Activated T-cell treated with anti-CD3 and anti-CD28 coated beads for 48 hours (primary cell): ENCODE measurements around the gene BRS3.
"Not testable (repeated sequence)": the region's sequence is repeated elsewhere in the genome, so short reads cannot be mapped to it uniquely, and the experiment has no call there.

Experiments used
- DNase-seq: peaks from one replicate; pipeline ENCODE4 v3.0.0-alpha.2; 2020; ENCODE audit warnings: low read depth

Gene BRS3

DNA sequence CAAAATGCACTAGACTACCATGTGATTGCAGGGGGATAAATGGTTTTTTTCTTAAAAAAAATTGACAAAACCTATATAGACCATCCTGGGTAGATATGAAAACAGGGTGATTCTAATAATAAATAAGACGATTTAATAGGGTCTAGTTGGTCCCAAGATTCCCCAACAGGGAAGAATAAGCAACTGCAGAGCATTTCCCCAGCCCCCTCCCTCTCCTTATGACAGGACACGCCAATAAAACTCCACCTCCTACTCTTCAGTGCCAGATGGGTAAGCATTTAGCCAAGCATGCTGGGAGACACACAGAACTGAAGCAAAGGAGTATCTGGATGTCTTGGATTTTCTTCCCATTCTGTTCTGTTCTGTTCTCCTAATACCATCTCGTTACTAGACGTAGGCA lies at the start of gene BRS3:
Gene BRS3 (plus strand): TSS at position 301 of the 400 bp plus-strand sequence. CDS start 168 bp downstream, outside the sequence.
- no peak for DNase-seq

DNA sequence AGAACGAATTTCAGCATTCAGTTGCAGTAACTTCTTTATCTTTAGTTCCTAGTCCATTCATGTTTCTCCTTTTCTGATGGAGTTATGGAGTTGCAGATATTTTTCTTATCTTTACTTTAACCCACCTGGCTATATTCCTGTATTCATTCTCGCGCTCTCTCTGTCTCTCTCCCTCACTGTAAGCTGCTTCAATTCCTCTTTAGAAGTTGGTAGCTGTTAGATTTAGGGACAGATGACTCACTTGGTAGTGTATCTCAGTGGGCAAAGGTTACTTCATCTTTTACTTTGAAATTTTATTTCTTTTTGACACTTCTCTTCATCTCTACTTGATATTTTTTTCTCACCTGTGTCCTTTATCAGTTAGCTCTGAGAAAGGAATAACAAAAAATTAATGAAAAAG lies 49.6 kb upstream of the BRS3 start:
- DNase-seq: no peak

DNA sequence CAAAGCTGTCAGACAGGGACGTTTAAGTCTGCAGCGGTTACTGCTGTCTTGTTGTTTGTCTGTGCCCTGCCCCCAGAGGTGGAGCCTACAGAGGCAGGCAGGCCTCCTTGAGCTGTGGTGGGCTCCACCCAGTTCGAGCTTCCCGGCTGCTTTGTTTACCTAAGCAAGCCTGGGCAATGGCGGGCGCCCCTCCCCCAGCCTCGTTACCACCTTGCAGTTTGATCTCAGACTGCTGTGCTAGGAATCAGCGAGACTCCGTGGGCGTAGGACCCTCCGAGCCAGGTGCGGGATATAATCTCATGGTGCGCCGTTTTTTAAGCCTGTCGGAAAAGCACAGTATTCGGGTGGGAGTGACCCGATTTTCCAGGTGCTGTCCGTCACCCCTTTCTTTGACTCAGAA lies 42.1 kb upstream of the BRS3 start:
- not testable (repeated sequence) for DNase-seq

DNA sequence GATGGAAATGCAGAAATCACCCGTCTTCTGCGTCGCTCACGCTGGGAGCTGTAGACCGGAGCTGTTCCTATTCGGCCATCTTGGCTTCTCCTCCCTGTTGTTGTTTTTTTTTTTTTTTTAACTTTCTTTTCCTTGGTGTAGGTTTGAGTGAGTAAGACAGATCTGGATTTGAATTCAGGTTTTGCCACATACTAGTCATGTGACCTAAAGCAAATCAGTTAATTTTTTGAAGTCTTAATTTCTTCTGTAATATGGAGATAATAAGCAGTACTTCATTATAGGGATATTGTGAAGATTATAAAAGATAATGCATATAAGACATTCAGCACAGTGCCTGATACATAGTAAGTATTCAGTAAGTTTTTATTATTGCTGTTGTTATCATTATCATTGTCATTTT lies 41.5 kb upstream of the BRS3 start:
- no peak for DNase-seq

DNA sequence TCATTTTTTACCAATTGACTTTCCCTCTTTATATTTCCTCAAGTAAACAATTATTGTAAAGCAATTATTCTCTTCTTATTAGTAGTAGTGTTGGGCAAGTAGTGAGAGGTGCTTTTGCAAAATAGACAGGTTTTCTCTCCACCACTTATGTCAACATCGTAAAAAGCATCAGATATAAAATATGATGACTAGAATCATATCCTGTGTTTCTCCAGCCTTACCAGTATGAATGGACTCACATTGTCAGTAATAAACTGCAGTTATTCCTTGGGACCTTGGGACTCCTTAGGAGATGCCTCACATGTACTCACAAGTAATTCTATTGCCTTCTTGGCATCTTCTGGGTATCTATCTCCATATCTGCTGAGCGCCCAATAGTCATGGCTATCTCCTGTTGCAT lies 40.4 kb upstream of the BRS3 start:
- no peak for DNase-seq

DNA sequence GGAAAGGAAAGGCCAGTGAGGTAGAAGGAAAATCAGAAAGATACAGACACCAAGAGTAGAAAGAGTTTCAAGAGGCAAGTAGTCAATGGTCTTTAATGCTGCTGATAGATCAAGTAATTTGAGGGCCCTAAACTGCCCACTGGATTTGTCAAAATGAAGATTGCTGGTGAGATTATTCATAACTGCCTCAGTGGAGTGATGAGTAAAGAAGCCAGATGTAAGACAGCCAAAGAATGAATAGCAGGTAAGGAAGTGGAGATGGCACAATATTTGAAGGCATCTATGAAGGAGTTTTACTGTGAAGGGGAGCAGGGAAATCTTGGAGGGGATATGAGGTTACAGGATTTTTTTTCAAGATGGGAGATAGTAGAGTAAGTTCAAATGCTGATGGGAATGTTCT lies 39.8 kb upstream of the BRS3 start:
- DNase-seq: no peak

DNA sequence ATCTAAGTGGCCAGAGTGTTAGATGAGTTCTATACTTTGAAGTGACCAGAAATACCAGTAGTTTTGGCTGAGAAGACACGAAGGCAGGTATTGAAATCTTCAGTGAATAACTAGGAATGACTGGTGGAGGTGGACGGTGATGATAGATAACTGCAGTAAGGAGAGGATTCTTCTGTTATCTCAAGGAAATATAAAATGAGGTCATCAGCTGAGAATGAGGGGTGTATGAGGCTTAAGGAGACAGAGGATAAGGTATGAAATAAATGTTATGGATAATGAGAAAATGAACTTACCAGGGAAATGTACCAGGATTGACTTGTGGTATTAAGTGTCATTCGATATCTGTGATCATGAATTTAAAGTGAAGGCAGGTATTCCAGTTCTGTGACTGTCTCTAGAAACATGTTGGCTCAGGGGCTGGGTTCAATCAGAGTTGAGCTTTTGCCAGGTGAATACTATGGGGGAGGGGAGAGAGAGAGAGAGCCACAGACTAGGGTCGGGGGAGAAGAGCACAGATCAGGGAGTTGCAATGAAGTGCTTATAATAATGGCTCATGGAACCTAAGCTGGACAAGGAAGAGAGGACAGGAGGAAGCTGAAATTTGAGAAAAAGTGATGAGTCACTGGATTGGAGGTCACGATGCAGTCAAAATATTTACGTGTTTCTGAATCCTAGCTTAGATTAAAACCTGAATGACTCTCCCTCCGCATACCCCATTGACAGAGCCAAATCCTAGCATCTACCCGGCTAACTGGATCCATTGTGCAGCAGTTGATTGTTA lies 37.5 kb upstream of the BRS3 start:
- DNase-seq: no peak

DNA sequence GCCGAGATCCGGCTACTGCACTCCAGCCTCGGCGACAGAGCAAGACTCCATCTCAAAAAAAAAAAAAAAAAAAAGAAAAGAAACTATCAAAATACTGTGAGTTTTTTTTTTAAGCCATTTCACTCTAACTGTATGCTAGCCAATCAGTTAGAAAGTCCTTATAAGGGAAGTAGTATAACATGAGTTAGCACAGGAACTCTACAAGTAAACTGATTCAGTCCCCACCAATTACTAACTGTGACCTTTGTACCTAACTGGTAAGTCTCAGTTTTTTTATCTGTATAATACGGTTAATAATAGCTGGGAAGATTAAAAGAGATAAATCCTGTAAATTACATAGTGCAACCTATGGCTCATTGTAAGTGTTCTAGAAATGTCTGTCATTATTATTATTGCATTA lies 35.1 kb upstream of the BRS3 start:
- no peak for DNase-seq

DNA sequence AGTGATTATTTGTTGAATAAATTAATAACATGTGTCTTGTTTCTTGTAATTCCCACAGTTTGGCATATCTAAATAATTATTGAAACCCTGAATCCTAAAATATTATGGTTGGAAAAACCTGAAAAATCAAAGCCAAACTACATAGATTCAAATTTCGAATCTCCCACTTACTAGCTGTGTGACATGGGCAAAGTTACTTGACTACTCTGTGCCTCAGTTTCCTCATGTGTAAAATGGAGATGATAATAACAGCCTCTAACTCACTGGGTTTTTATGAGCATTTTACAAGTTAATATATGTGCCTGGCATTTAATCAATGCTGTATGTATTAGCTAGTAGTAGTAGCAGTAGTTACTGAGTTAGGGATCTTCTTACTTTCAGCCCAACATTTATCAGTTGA lies 34.6 kb upstream of the BRS3 start:
- no peak for DNase-seq

DNA sequence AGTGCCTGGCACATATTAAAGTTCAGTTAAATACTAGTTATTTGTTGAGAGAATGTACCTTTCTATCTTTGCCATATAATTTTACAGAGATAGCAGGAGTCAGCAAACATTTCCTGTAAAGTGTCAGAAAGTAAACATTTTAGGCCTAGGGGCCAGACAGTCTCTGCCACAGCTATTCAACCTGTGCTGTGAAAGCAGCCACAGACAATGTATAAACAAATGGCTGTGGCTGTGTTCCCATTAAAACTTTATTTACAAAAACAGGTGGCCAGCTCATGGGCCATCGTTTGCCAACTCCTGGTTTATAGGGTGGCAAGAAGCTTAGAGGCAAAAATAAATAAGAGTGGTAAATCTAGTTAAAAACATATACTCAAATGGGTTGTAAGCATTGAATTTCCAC lies 34.0 kb upstream of the BRS3 start:
- no peak for DNase-seq

DNA sequence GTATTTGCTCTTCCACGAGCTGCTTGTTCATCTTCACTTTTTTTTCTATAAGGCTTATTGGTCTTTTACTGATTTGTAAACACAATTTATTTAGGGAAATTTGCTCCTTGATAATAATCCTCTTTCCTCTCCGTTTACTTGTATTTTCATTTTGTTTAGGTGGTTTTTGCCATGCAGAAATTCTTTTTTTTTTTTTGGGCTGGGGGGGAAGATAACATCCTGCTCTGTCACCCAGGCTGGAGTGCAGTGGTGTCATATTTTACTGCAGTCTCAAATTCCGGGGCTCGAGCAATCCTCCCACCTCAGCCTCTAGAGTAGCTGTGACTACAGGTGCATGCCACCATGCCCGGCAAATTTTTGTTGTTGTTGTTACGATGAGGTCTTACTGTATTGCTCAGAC lies 31.6 kb upstream of the BRS3 start:
- DNase-seq: no peak

DNA sequence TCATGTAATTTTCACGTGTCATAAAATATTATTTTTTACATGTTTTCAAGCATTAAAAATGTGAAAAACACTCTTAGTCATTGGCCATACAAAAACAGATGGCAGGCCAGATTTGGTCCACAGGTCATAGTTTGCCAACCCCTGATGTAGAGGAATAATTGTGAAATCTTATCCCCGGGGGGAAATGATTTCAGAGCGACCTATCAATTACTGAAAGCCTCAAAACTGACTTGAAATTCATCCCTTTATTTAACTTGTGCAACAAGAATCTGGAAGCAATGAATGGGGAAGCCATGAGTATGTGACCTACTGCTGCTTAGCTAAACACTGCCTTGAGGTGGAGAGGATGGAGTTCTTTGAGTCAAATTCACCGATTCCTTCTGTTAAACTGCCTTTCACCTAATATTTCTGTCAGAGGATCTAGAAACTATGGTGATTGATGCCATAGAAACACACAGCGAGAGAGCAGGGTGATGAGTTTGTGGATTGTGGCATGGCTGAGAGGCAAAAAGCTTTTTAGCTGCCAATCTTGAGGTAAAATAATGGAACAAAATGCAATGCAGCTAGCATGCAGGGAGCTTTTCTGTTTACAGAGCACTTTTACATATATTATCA lies 30.3 kb upstream of the BRS3 start:
- no peak for DNase-seq

DNA sequence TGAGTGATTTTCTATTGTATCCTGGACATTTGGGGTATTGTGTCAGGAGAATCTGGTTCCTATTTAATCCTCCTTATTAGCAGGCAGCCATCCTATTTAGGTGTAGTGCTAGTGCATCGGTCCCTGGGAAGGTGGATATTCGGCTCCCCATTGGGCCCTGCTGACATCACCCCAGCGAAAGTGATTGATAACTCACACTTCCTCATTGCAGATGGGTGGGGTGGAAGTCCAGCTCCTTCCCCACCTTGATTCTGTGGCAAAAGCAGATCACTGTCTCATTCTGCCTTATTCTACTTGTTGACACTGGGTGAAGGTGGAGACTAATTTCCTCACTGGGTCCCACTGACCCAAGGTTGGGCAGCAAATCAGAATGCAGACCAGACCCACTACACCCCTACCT lies 23.2 kb upstream of the BRS3 start:
- DNase-seq: no peak

DNA sequence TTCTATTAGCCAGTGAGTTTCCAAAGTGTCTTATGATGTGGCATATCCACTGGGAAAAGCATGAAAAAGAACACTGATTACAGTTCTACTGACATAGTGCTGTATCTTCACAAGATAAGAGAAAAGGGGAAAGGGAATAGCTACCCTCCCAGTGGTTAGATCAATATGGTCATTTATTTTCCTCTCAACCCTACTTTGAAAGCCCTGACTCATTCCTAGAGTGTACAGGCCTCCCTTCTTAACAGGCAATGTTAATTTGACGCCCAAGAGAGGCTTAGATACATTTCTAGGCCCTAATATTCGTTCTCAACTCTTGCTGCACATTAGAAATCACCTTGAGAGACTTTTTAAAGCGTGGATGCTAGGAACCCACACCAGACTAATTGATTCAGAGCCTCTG lies 20.4 kb upstream of the BRS3 start:
- no peak for DNase-seq

DNA sequence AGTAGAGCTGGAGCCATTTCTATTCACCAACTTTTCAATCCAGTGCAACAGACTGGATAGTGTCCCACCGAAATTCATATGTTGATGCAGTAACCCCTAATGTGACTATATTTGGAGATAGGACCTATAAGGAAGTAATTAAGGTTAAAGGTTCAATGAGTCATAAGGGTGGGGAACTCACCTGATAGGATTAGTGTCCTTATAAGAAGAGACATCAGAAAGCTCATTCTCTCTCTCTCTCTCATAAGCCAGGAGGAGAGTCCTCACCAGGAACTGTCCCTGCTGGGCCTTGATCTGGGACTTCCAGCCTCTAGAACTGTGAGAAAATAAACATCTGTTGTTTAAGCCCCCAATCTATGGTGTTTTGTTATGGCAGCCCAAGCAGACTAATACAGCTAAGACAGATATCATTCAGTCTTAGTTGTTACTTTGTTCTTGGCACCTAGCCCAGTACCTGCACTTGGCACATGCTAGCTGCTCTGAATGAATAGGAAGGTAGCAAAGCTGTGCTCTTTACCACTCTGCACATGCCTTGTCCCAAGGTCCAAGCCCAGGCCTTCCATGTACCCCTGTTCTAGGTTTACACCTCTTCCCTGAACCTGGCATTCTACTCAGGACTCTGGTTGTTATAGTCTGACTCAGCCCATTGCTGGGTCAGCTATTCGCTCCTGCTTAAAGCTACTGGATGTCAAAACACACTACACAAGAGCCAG lies 19.2 kb upstream of the BRS3 start:
- DNase-seq: no peak

DNA sequence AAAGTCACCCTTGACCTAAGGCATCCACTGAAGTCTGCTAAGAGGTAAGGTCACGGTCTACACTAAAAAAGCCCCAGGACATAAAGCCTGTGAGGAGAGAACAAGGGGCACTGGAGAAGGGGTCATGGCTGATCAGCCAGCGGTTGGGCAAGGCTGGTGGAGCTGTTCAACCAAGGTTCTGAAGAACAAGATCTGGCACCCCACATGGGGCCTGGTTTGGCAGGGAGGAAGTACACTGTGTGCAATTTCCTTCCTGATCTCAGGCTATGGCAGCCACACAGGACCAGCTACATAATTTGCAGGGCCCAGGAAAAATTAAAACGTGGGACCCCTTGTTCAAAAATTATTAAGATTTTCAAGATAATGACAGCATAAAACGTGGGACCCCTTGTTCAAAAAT lies 14.1 kb upstream of the BRS3 start:
- DNase-seq: no peak

DNA sequence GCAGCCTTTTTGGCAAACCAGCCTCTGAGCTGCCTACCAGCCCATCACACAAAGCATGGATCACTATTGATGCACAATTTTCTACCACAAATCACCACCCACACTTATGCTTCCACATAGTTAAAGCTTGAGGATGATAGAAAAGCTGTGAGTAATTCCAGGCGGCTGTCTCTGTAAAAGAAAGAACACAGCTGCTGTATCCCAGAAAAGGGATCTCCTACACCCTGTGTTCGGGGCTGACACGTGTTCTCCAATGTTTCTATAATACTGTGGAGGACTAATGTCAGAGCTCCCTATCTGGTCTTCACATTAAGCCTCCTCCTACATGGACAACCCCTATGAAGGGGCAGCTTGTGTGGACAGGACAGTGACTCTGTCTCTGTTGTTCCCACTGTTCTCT lies 12.5 kb upstream of the BRS3 start:
- DNase-seq: no peak

DNA sequence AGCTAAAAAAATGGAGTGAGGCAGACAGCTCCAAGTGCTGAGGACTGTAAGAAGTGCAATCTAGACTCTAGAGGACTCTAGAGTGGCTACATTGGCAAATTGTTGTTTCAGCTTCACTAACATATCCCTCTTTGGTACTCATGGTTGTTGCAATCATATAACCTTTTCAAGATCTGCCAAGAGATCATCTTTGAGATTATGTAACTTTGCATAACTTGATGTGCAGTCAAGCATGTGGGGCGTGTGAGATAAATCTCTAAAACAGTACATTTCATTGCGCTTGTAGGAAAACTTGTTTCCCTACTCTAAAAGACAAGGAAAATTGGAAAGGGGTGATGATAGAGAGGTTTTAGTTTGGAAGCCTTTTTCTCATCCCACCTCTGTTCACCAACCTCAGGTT lies 11.2 kb upstream of the BRS3 start:
- no peak for DNase-seq

DNA sequence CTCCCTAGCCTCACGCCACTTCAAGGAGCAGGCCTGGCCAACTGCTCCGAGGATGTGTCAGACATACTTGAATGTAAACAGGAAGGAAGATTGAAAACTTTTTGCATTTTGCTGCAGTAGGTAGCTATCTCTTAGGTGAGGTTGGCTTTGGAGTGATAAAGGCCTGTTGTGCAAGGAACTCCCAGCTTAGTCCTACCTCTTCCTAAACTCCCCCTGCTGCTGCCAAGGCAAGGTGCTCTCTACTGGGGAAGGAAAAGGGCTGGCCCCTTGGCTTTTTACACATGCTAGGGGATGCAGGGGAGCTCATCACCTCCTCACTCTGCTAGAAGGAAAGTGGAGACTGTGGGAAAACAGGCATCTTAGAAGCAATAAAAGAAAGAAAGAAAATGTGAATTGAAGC lies 10.7 kb upstream of the BRS3 start:
- no peak for DNase-seq

DNA sequence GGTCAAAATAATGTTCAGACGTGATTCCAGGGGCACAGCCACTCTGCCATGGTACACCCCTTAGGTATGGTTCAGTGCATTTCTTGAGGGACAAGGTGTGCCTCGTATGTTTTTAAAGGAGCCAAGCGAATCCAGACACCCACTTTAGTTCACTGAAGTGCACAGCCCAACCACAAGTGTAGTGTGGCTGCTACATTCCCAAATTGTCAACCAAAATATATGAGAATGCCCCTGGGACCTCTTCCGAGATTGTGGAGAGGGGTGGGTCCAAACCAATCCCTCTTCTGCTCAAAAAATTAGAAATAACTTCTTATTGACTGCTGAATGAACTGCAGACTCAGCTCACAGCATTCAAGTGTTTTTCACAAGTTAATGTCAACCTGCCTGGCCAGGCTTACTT lies 7.4 kb upstream of the BRS3 start:
- DNase-seq: no peak

DNA sequence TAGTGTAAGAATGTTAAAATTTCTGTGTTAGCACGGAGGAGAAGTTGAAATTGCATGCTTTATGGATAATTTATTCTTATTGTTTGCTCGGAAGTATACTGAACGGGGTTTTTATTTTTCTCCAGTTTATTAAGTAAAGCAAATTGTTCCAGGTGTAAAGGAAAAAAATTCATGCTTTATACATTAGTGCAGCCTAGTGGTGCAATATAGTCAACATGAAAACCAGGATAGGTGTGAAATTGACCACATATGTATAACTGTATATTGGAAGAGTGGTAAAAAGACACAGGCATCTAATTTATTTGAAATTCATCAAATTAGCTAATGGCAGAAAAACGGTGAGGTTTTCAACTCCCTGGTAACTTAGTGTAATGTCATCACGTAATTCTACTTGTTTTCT lies 959 bp downstream of the BRS3 start:
- DNase-seq: no peak

DNA sequence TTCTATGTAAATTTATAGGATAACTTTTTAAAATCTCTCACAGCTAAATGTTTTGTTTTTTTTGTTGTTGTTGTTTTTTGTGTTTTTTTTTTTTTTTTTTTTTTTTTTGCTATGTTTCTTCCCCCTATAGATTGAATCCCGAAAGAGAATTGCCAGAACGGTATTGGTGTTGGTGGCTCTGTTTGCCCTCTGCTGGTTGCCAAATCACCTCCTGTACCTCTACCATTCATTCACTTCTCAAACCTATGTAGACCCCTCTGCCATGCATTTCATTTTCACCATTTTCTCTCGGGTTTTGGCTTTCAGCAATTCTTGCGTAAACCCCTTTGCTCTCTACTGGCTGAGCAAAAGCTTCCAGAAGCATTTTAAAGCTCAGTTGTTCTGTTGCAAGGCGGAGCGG lies 4.1 kb downstream of the BRS3 start:
- DNase-seq: no peak

DNA sequence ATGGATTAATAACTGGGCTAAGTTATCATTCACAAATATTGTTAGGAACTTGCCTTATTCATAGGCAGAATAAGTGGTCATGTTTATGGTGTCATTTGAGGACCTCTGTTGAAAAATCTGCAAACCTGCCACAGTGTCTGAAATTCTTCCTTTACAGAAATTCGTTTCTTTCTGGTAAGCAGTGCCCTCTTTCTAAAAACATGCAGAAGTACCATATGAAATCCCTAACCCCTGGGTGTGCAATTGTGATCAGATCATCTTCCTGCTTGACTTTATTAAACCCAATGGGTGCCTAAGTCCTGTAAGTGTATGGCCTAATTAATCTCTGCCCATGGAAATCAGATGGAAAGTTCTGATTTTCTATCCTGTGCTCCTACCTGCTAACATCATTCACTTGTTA lies 5.3 kb downstream of the BRS3 start:
- DNase-seq: no peak

DNA sequence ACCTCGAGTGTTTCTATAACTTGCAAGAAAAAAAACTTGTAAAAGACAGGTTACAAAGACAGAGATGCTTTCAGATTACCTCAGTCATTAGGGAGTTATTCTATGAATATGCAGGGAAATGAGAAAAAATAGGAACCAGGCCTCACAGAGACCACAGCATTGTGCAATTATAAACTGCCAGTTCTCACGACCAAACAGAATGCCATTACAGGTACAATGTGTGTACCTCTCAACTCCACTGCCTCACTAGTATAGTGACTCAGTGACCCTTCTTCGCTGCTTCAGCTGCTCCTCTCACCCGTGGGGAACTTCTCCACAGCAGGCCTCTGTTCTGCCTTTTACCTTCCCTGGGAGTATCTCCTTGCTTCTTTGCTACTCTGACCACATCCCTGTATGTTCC lies 7.3 kb downstream of the BRS3 start:
- DNase-seq: no peak
